Liver (tissue), 9 donors: ENCODE measurements around the gene TBC1D22B. TPM values are rescaled to one million over a fixed set of nuclear protein-coding genes. Genes with fewer than 3 reads are reported as not detected.

Experiments used
- DNase-seq: peaks from one replicate; pipeline ENCODE4 v3.0.0-alpha.2; 2017; ENCODE audit warnings: low spot score
- H3K27ac ChIP-seq, 2 donors: one replicate each; pipeline ENCODE4 v1.7.0; 2013; ENCODE audit warnings: inconsistent platforms in 2 of 2, low read length in 2 of 2, control low read depth in 1 of 2, low read depth in 1 of 2, mild to moderate bottlenecking in 1 of 2
- H3K27me3 ChIP-seq, 4 donors: one replicate each; pipeline versions ENCODE4 v1.6.1 to v1.7.0; 2013; ENCODE audit warnings: low read length in 3 of 4, inconsistent platforms in 1 of 4, mild to moderate bottlenecking in 1 of 4, moderate library complexity in 1 of 4; ENCODE audit not compliant: control insufficient read depth in 4 of 4, insufficient read depth in 4 of 4
- H3K36me3 ChIP-seq, 4 donors: one replicate each; pipeline versions ENCODE4 v1.6.1 to v1.7.0; 2013; ENCODE audit warnings: low read length in 3 of 4, mild to moderate bottlenecking in 3 of 4, low read depth in 1 of 4, moderate library complexity in 1 of 4; ENCODE audit not compliant: control insufficient read depth in 4 of 4, insufficient read depth in 3 of 4
- H3K4me1 ChIP-seq, 4 donors: one replicate each; pipeline versions ENCODE4 v1.6.1 to v1.7.0; 2013; ENCODE audit warnings: low read length in 3 of 4, mild to moderate bottlenecking in 3 of 4, moderate library complexity in 1 of 4; ENCODE audit not compliant: control insufficient read depth in 4 of 4, insufficient read depth in 4 of 4
- H3K4me3 ChIP-seq, 3 donors: one replicate each; pipeline versions ENCODE4 v1.6.1 to v1.7.0; 2013; ENCODE audit warnings: low read length in 3 of 3, control low read depth in 1 of 3, low read depth in 1 of 3, mild to moderate bottlenecking in 1 of 3
- H3K9ac ChIP-seq, 2 donors: one replicate each; pipeline ENCODE4 v1.7.0; 2013; ENCODE audit warnings: low read length in 2 of 2, mild to moderate bottlenecking in 2 of 2, moderate library complexity in 2 of 2, control low read depth in 1 of 2, low read depth in 1 of 2
- H3K9me3 ChIP-seq, 4 donors: one replicate each; pipeline versions ENCODE4 v1.6.1 to v1.7.0; 2013; ENCODE audit warnings: low read length in 3 of 4; ENCODE audit not compliant: control insufficient read depth in 4 of 4
- ATF3 ChIP-seq: IDR thresholded peaks from 2 replicates; pipeline ENCODE4 v1.6.1; 2016; ENCODE audit warnings: antibody characterized with exemption
- CTCF ChIP-seq: fragments of 150-350 bp; IDR thresholded peaks from 2 replicates; pipeline ENCODE4 v1.5.1; 2017; ENCODE audit warnings: improper control_type of control experiment, low read depth, low read length; ENCODE audit not compliant: missing input control
- EGR1 ChIP-seq, 2 donors: IDR thresholded peaks; 2 replicates each; pipeline ENCODE4 v1.6.1; 2016 to 2018; ENCODE audit warnings: antibody characterized with exemption in 2 of 2, low read depth in 2 of 2
- FOXA2 ChIP-seq: IDR thresholded peaks from 2 replicates; pipeline ENCODE4 v1.6.1; 2016; ENCODE audit warnings: antibody characterized with exemption
- GABPA ChIP-seq, 2 donors: IDR thresholded peaks in 1 of 2; conservative IDR thresholded peaks in 1 of 2; 2 replicates each; pipeline ENCODE4 v1.6.1; 2016; ENCODE audit warnings: antibody characterized with exemption in 2 of 2, mild to moderate bottlenecking in 1 of 2, moderate library complexity in 1 of 2
- HNF4A ChIP-seq, 2 donors: conservative IDR thresholded peaks; 2 replicates each; pipeline ENCODE4 v1.6.1; 2016; ENCODE audit warnings: antibody characterized with exemption in 2 of 2, mild to moderate bottlenecking in 2 of 2
- HNF4G ChIP-seq: IDR thresholded peaks from 2 replicates; pipeline ENCODE4 v1.6.1; 2016; ENCODE audit warnings: antibody characterized with exemption
- JUND ChIP-seq, 2 donors: IDR thresholded peaks; 2 replicates each; pipeline ENCODE4 v1.6.1; 2016; ENCODE audit warnings: antibody characterized with exemption in 2 of 2
- MAX ChIP-seq: IDR thresholded peaks from 2 replicates; pipeline ENCODE4 v1.6.1; 2016; ENCODE audit warnings: antibody characterized with exemption
- NR2F2 ChIP-seq: IDR thresholded peaks from 2 replicates; pipeline ENCODE4 v1.6.1; 2016; ENCODE audit warnings: antibody characterized with exemption
- RAD21 ChIP-seq, 2 donors: IDR thresholded peaks; 2 replicates each; pipeline ENCODE4 v1.6.1; 2016; ENCODE audit warnings: antibody characterized with exemption in 2 of 2, mild to moderate bottlenecking in 2 of 2
- RXRA ChIP-seq, 2 donors: IDR thresholded peaks; 2 replicates each; pipeline ENCODE4 v1.6.1; 2017 to 2018; ENCODE audit warnings: antibody characterized with exemption in 2 of 2, mild to moderate bottlenecking in 1 of 2
- SP1 ChIP-seq: IDR thresholded peaks from 2 replicates; pipeline ENCODE4 v1.6.1; 2018; ENCODE audit warnings: antibody characterized with exemption, mild to moderate bottlenecking
- TAF1 ChIP-seq: conservative IDR thresholded peaks from 2 replicates; pipeline ENCODE4 v1.6.1; 2016; ENCODE audit warnings: antibody characterized with exemption, mild to moderate bottlenecking
- WGBS: extraction: QIAGEN DNeasy Blood & Tissue Kit; methylation state at CpG from one replicate; pipeline ENCODE4 v1.1.7; 2013; 5-methylcytosine and 5-hydroxymethylcytosine counted together
- polyA plus RNA-seq, 2 donors: library from polyadenylated mRNA; stranded (reverse) in 1 of 2; unstranded in 1 of 2; fragments of 200-250 nt in 1 of 2; fragments of >200 nt in 1 of 2; fragmentation: Nextera tagmentation in 1 of 2; extraction: Ambion mirVana in 1 of 2; gene quantifications; one replicate each; pipeline versions ENCODE4 v1.2.1 to v1.2.3, GENCODE V29; 2013 to 2015
- total RNA-seq, 2 donors: library from RNA; depleted of rRNA; stranded (reverse); fragments of >200 nt; gene quantifications; one replicate each; pipeline ENCODE4 v1.2.3, GENCODE V29; 2014
- donor health status: healthy.
- donor health status: healthy.
- donor health status: healthy.
- donor health status: healthy.
- donor health status: healthy.

Gene TBC1D22B
- total and polyA plus RNA-seq, 4 donors = 1.4 to 10.7 (median 1.9) TPM

GRCh38 chr6:37310966-37311365 is 53.4 kb downstream of the TBC1D22B start:
- H3K9me3 ChIP-seq = no peaks in the 10 kb centered on the region
- 96% methylated on average over 3 of the region's 3 CpGs for WGBS

DNA sequence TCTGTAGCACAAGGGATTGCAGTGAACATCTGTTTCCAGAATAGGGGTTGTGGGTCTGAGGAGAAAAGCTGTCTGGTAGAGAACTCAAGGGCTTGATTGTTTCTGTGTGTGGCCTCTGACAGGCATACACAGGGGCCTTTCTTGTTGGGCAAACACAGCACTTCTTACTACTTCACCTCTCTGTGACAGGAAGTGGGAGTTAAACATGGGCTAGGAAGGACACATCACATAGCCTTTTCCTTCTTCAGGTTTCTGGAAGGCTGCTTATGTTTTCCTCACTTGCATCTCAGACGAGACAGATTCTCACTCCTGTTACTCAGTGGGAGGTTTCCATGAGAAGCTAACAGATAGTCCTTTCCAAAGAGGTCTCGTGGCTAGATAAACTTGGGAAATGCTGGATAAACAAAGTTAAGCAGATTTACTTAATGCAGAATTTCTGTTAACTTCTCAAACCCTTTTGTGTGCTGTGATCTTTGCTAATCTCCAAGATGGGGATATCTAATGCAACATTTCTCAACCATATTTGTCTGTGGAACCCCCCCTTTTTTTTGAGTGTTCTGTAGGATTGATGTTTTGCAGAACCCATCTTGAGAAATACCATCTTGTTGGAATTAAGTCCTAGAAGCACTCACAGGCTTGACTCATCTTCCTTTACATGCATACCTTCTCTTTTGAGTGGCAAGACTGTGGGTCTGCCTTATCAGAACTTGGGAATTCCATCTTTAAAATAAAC is 54.3 kb downstream of the TBC1D22B start:
- WGBS = 87% methylated on average over 2 of the region's 2 CpGs
- Histone ChIP-seq H3K27me3 (no peaks in the 10 kb centered on the region), H3K9ac (no peak overlapping the region), H3K9me3 (no peaks in the 10 kb centered on the region), H3K27ac (no peak overlapping the region), H3K36me3 (peaks cover 3 to 24% (median 19%) of the 10 kb centered on the region in 4 donors), H3K4me3 (no peak overlapping the region), H3K4me1 (no peaks in the 10 kb centered on the region)
- no peak for DNase-seq
- TF ChIP-seq MAX (no peak), ATF3 (no peak), EGR1 (IDR thresholded peaks at IDR 0.05; ENCODE audit: low read depth in 2 of 2) (no peak), NR2F2 (no peak), TAF1 (no peak), SP1 (no peak), CTCF (no peak), GABPA (IDR thresholded peaks at IDR 0.05 in 1 of 2, conservative IDR thresholded peaks at IDR 0.05 in 1 of 2) (no peak)

More at GRCh38 chr6:37310966-37311365, 53.4 kb downstream of the TBC1D22B start:
- no peak for TF ChIP-seq FOXA2
- TF ChIP-seq HNF4G = no peak
- no peaks in the 10 kb centered on the region for H3K27me3 ChIP-seq
- no peak overlapping the region for H3K27ac ChIP-seq
- H3K4me1 ChIP-seq = no peaks in the 10 kb centered on the region
- peaks cover 0 to 20% (median 12%) of the 10 kb centered on the region in 4 donors for H3K36me3 ChIP-seq
- DNase-seq = no peak
- no peak overlapping the region for H3K9ac ChIP-seq
- no peak overlapping the region for H3K4me3 ChIP-seq

DNA sequence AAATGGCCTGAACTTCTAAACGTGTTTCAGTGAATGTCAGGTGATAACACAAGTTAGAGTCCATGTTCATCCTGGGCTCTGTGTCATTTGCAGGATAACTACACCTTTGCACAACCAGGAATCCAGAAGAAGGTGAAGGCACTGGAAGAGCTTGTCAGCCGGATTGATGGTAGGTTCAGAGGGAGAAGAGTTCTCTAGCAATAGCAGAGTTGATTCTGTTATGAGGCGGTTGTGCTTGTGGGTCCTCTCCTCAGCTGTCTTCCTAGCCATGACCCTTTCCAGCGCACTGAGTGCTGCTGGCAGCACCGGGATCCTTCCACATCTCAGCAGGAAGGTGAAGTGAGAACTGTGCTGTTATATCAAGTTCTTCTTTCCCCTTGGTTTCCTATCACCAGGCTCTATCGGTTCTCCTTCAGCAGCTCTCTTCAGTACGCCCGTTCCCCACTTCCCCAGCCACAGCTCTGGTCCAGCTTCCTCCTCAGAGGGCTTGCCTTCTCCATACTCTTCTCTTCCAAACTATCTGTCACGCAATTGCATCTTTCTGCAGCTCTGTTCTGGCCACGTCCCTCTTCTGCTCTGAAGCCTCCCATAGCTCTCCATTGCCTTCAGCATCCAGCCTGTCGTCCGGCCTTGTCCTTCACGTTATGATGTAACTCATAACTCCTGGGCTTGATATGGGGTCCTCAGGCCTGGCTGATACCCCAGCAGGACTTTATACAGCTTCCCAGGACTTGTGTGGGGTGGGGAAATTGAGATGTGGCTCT is 56.3 kb downstream of the TBC1D22B start:
- TF ChIP-seq JUND (IDR thresholded peaks at IDR 0.05) (no peak), RXRA (IDR thresholded peaks at IDR 0.05) (no peak), HNF4A (conservative IDR thresholded peaks at IDR 0.05) (no peak), GABPA (IDR thresholded peaks at IDR 0.05 in 1 of 2, conservative IDR thresholded peaks at IDR 0.05 in 1 of 2) (no peak), RAD21 (IDR thresholded peaks at IDR 0.05) (no peak)
- Histone ChIP-seq H3K4me1 (no peaks in the 10 kb centered on the region), H3K27ac (no peak overlapping the region), H3K9ac (no peak overlapping the region), H3K4me3 (no peak overlapping the region), H3K27me3 (no peaks in the 10 kb centered on the region), H3K9me3 (no peaks in the 10 kb centered on the region), H3K36me3 (peaks cover 7 to 40% (median 31%) of the 10 kb centered on the region in 4 donors)
- WGBS = 90% methylated on average over 13 of the region's 13 CpGs
- DNase-seq = no peak
